Measurements from ENCODE around the gene LHX3.

DNA sequence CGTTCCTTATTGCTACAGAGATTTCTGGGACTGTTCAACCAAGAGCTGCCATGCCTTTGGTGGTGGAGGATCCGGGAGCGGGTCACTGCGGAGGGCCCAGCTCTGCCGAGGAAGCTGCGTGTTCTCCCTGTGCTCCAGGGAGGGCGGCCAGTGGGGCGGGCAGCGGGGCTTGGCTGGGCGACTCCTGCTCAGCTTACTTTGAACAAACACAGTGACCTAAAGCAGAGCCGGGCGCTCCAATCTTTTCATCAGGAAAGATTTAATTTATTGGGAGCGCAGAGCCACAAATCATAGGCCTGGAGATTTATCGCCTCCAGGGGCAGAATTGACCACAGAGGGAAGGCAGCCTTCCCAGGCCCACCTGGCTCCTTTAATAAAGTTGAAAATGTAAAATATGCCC lies 27.7 kb downstream of the LHX3 start:
- TF ChIP-seq EZH2phosphoT487 (IDR thresholded peaks at IDR 0.05; ENCODE audit: borderline replicate concordance): no peak
- TF ChIP-seq, protein P1, sequence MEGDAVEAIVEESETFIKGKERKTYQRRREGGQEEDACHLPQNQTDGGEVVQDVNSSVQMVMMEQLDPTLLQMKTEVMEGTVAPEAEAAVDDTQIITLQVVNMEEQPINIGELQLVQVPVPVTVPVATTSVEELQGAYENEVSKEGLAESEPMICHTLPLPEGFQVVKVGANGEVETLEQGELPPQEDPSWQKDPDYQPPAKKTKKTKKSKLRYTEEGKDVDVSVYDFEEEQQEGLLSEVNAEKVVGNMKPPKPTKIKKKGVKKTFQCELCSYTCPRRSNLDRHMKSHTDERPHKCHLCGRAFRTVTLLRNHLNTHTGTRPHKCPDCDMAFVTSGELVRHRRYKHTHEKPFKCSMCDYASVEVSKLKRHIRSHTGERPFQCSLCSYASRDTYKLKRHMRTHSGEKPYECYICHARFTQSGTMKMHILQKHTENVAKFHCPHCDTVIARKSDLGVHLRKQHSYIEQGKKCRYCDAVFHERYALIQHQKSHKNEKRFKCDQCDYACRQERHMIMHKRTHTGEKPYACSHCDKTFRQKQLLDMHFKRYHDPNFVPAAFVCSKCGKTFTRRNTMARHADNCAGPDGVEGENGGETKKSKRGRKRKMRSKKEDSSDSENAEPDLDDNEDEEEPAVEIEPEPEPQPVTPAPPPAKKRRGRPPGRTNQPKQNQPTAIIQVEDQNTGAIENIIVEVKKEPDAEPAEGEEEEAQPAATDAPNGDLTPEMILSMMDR (conservative IDR thresholded peaks at IDR 0.05; ENCODE audit: low read length): no peak
